Measurements from ENCODE around the gene A2M.

The A2M gene

DNA sequence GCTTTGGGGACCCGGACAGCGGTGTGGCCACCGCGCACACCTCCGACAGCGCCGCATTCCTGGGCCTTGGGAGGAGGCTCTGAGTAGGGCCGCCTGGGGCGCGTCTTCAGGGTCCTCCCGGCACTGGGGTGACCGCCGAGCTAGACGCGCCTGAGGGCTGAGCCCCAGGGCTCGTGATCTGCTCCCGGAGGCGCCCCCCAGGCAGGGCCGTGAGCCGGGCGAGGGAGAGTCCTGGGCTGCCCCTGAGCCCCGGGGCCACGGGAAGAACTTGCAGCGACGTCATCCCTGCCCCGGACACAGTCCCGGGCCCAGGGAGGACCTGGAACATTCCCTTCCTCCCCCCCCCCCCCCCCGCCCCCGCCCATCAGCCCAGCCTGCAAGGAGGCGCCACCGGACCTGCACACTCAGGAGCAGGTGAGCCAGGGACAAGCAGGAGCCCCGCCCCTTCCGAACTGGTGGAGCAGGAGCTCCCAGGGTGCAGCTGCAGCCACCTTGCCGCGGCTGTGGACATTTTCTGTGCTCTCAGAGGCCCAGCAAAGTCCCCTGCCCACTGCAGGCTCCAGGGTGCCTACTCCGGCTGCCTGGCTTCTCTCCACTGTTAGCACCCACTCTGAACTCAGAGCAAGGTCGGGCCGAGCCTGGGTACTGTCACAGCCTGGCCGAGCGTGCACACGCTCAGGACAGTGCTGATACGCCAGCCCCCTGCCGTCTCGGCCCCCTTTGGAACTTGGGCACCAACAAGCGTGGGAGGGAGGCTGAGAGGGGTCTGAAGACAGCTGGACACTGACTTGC is 50.7 kb downstream of the A2M start (continued):
- TF ChIP-seq TSHZ1 (tag by site-specific recombination; IDR thresholded peaks at IDR 0.05; ENCODE audit: borderline replicate concordance) (no peak), TCF7L2 (IDR thresholded peaks at IDR 0.05; ENCODE audit: borderline replicate concordance, low read depth, low read length) (no peak), ZNF792 (tag by site-specific recombination; IDR thresholded peaks at IDR 0.05) (no peak), ZSCAN18 (tag by site-specific recombination; IDR thresholded peaks at IDR 0.05) (no peak), ZNF521 (tag by site-specific recombination; IDR thresholded peaks at IDR 0.05) (no peak), PRDM1 (tag by site-specific recombination; IDR thresholded peaks at IDR 0.05) (no peak), ZNF146 (tag by site-specific recombination; IDR thresholded peaks at IDR 0.05) (no peak), ZNF391 (tag by site-specific recombination; IDR thresholded peaks at IDR 0.05; ENCODE audit: borderline replicate concordance, low read depth) (no peak), ZNF660 (tag by site-specific recombination; IDR thresholded peaks at IDR 0.05) (no peak), KLF7 (tag by site-specific recombination; IDR thresholded peaks at IDR 0.05; ENCODE audit: borderline replicate concordance) (no peak), PATZ1 (tag by site-specific recombination; IDR thresholded peaks at IDR 0.05) (0 out of 2 replicates have a peak, but pooled peaks have one; percentile 40), ZNF704 (tag by site-specific recombination; IDR thresholded peaks at IDR 0.05) (no peak), YY1 (tag by site-specific recombination; IDR thresholded peaks at IDR 0.05) (no peak), GLI4 (tag by site-specific recombination; IDR thresholded peaks at IDR 0.05) (no peak), ZNF211 (tag by site-specific recombination; IDR thresholded peaks at IDR 0.05; ENCODE audit: low read depth) (no peak), ZNF626 (tag by site-specific recombination; IDR thresholded peaks at IDR 0.05) (no peak; the same call in 1 of the 2 replicates), ZNF785 (tag by site-specific recombination; IDR thresholded peaks at IDR 0.05) (no peak), WT1 (tag by site-specific recombination; IDR thresholded peaks at IDR 0.05) (no peak), ZNF48 (tag by site-specific recombination; IDR thresholded peaks at IDR 0.05) (no peak), ZNF433 (tag by site-specific recombination; IDR thresholded peaks at IDR 0.05; ENCODE audit: low read depth) (no peak), ZBTB48 (tag by site-specific recombination; IDR thresholded peaks at IDR 0.05) (peak; percentile 83), ZNF510 (tag by site-specific recombination; IDR thresholded peaks at IDR 0.05; ENCODE audit: insufficient replicate concordance) (no peak)
- TF ChIP-seq, protein P1, sequence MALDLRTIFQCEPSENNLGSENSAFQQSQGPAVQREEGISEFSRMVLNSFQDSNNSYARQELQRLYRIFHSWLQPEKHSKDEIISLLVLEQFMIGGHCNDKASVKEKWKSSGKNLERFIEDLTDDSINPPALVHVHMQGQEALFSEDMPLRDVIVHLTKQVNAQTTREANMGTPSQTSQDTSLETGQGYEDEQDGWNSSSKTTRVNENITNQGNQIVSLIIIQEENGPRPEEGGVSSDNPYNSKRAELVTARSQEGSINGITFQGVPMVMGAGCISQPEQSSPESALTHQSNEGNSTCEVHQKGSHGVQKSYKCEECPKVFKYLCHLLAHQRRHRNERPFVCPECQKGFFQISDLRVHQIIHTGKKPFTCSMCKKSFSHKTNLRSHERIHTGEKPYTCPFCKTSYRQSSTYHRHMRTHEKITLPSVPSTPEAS (tag by site-specific recombination; IDR thresholded peaks at IDR 0.05): 0 out of 2 replicates have a peak, but pooled peaks have one; percentile 24
- TF ChIP-seq, protein P2, sequence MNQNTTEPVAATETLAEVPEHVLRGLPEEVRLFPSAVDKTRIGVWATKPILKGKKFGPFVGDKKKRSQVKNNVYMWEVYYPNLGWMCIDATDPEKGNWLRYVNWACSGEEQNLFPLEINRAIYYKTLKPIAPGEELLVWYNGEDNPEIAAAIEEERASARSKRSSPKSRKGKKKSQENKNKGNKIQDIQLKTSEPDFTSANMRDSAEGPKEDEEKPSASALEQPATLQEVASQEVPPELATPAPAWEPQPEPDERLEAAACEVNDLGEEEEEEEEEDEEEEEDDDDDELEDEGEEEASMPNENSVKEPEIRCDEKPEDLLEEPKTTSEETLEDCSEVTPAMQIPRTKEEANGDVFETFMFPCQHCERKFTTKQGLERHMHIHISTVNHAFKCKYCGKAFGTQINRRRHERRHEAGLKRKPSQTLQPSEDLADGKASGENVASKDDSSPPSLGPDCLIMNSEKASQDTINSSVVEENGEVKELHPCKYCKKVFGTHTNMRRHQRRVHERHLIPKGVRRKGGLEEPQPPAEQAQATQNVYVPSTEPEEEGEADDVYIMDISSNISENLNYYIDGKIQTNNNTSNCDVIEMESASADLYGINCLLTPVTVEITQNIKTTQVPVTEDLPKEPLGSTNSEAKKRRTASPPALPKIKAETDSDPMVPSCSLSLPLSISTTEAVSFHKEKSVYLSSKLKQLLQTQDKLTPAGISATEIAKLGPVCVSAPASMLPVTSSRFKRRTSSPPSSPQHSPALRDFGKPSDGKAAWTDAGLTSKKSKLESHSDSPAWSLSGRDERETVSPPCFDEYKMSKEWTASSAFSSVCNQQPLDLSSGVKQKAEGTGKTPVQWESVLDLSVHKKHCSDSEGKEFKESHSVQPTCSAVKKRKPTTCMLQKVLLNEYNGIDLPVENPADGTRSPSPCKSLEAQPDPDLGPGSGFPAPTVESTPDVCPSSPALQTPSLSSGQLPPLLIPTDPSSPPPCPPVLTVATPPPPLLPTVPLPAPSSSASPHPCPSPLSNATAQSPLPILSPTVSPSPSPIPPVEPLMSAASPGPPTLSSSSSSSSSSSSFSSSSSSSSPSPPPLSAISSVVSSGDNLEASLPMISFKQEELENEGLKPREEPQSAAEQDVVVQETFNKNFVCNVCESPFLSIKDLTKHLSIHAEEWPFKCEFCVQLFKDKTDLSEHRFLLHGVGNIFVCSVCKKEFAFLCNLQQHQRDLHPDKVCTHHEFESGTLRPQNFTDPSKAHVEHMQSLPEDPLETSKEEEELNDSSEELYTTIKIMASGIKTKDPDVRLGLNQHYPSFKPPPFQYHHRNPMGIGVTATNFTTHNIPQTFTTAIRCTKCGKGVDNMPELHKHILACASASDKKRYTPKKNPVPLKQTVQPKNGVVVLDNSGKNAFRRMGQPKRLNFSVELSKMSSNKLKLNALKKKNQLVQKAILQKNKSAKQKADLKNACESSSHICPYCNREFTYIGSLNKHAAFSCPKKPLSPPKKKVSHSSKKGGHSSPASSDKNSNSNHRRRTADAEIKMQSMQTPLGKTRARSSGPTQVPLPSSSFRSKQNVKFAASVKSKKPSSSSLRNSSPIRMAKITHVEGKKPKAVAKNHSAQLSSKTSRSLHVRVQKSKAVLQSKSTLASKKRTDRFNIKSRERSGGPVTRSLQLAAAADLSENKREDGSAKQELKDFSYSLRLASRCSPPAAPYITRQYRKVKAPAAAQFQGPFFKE (tag by site-specific recombination; IDR thresholded peaks at IDR 0.05; ENCODE audit: borderline replicate concordance): no peak

Data from HEK293 (cell line).